GM18873 (cell line): ENCODE results near the gene JOSD1.

Experiments
- ATAC-seq: cut with Tn5 transposase; IDR thresholded peaks from one replicate; pipeline ENCODE4 v1.9.1; 2021; ENCODE audit warnings: mild to moderate bottlenecking, moderate library complexity, moderate number of reproducible peaks; ENCODE audit not compliant: unreplicated experiment, low FRiP score

Gene JOSD1

DNA sequence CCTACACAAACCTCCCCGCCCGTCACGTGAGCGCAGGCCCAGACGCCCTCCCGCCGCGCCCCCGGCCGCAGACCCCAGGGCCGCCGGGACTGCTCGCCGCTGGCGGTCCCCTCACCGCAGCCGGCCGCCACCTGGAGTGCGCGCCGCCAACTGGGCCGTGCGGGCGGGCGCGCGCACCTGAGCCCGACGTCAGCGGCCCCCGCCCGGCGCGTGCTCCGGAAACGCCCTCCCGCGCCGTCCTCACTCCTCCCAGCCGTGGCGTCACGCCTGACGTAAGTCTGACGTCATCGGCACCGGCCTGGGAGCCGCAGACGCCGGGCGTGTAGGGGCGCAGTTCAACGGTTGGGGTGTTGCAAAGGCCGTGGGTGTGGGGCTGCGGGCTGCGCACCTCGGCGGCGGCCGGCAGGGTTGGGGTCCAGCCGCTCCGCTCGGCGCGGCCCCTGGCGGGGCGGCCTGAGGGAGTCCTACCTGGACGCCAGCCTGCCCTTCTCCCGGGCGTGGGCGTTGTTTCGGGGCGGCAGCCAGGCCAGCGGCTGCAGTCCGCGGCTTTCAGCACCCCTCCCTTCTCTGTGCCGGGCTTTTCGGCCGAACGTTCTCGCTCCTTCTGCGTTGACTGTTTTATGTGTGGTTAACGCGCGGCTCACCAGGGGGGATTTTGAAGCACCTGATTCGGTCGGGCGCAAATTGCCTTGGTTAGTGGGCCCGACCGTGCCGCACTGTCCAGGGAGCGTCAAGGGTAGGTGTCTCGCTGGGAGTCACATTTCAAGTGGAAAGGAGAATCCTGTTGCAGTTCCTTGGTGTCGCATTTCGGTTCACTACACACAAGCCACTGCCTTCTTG is at the start of gene JOSD1:
Gene JOSD1, minus strand, starts transcription at position 155 of the 840 bp plus-strand sequence. CDS start 956 bp downstream, outside the sequence.
- ATAC-seq: no peak

DNA sequence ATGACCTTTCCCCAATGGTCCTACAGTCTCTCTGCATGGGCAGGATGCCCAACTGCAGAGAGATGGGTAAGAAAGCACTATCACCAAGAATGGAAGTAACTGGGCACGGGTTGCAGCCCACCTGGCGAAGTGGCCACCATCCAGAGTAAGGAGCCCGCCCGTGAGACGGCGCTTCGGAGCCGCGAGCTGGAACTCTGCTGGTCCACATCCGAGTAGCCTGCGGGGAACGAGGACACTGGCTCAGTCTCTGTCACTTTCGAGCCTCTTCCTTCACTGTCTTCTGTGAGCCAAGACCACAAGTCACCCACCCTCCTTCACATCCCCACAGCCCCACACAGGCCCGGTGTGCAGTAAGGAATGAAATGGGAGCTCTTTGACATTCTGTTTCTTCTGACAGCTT is 49.4 kb upstream of the JOSD1 start:
- ATAC-seq: no peak

DNA sequence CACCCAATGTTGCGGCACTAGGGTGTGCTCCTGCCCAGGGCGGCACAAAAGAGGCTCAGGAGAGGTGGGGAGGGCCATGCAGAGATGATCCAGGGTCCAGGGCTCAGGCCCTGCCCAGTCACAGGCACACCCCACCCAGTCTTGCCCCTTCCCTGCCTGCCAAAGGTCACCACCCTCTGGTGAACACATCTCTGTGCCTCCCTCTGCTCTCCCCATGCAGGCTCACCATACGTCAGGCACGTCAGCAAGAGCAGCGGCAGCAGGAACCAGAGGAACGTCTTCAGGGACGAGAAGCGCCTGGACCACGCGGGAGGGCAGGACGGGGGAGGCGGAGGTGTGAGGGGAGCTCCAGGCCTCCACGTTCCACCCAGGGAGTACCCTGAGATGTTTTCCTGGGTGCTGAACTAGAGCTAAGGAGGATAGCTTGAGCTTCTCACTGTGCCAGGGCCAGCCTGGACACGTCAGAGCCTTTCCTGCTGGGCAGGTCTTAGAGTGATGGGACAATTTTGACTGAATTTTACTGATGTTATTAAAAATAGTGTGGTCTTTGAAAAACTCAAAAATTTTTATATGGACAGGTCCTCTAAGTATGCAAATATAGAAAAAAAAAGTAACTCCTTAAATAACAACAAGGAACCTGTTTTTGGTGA is 47.9 kb upstream of the JOSD1 start:
- ATAC-seq: no peak

DNA sequence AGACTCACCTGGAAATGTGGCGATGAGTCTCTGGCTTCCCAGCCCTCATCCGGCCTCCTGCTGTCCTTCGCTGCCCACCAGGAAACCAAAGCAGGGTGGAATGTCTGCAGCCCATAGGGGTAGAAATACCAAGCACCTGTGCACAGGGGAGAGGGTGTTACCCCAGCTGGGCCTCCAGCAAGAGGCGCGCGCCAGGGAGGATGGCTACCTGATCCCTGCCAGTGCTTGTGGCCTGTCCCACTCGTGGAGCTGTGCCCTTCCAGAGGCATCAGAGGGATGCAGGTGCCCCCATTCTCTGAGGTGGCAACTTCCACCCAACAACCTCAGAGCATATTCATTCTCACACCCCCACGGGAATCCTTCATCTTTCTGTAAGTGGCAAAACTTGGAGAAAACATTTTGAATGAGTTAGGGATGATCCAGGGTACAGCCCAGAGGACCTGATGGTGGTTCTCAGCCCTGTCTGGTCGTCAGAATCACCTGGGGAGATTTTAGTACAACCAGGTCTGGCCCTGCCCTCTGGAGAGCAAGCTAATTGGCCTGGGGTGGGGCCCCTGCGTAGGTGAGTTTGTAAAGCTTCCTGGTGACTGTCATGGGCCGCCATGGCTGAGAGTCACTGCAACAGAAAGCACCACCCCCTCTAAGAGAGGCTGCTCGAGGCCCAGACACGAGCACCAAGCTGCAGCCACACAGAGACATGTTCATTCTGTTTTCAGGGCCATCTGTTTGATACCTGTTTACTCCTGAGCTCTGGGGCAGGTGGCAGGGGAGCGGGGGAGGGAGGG is 45.1 kb upstream of the JOSD1 start:
- no peak for ATAC-seq

DNA sequence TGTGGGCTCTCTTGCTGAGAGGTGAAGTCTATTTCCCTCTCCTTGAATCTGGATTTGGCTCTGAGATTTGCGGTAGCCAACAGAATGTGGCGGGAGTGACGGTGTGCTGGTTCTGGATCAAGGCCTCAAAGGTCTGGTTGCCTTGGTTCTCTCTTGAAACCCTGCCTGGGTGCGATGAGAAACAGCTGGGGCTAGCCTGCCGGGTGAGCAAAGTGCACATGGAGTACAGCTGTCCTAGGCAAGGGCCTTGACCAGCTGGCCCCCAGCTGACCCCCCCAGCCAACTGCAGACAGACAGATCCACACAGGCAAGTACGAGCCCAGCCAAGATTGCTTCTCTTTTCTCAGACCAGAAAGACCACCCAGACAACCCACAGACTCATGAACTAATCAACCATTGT is 44.2 kb upstream of the JOSD1 start:
- no peak for ATAC-seq

DNA sequence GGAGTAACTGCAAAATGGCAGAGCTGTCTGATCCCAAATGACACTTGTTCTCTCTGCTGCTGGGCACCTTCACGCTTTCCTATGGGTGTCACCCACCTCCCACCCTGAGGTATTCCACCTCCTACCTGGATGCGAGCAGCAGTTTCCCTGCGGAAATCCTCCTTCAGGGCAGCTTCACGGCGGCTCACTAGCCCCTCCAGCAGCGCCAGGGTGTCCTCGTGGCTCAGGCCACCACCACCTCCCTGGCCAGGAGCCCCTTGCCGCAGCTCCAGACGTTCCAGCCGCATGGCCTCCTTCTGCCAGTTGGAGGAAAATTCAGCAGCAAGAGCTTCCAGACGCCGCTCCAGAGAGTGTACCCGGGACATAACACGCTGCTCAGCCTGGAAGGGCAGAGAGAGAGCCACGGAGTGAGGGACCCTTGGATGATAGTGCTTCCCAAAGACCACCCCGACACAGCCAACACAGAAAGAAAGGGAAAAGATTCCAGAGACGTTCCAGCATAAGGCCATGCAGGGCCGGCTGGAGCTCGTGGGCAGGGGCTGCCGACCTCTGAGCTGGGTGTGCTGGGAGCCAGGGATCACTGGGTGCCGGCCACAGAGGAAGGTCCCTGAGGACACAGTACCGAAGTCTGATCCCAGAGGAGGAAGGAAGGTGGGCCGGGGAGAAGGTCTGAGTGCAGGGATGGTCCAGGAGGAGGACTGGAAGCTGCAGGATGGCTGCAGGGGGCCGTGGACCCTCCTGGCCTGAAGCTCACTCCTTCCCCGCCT is 41.6 kb upstream of the JOSD1 start:
- no peak for ATAC-seq

DNA sequence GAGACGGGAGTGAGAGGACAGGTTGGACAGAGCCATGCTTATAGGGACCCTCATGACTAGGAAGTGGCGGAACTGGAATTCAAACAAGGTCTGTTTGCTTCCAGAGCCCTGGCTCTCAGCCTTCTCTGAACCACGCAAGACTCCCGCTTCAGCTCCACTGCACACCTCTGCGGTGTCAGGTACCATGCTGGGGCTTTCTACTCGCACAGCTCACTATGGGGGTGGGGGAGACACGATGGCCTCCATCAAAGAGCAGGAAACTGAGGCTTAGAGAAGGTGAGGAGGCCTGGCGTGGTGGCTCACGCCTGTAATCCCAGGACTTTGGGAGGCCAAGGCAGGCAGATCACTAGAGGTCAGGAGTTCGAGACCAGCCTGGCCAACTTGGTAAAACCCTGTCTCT is 40.8 kb upstream of the JOSD1 start:
- ATAC-seq: no peak

DNA sequence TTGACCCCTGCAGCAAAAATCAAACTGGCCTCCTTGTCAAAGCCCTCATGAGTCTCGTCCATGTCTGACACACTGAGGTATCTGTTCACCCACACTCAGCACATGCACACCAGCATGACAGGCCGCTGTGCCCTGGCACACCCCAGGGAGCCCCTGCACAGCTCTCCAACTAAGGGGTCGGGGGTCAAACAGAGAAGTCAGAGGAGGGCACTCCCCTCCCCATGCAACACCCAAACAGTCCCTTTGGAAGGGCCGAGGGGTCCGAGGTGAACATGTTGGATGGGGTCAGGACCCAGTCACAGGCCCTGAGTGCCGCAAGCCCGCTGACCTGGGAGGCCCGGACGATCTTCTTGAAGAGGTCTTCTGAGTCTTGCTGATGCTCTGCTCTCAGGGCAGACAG is 40.4 kb upstream of the JOSD1 start:
- no peak for ATAC-seq

DNA sequence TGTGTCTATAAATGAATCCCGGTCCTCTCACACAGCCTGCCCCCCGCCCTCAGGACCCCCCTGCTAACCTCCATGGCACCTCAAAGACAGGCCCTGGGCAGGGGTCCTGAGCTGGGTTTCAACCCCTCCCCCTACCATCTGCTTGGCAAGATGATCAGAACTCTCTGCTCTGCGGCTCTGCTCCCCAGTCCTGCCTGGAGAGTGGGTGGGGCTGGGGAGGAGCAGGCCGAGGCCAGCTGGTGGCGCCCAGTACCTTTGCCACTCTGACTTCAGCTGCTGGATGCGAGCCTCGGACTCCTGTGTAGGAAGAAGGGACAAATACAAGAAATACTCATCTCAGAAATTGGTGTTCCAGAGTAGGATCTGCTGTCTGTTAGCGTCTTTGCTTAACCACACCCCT is 40.0 kb upstream of the JOSD1 start:
- no peak for ATAC-seq

DNA sequence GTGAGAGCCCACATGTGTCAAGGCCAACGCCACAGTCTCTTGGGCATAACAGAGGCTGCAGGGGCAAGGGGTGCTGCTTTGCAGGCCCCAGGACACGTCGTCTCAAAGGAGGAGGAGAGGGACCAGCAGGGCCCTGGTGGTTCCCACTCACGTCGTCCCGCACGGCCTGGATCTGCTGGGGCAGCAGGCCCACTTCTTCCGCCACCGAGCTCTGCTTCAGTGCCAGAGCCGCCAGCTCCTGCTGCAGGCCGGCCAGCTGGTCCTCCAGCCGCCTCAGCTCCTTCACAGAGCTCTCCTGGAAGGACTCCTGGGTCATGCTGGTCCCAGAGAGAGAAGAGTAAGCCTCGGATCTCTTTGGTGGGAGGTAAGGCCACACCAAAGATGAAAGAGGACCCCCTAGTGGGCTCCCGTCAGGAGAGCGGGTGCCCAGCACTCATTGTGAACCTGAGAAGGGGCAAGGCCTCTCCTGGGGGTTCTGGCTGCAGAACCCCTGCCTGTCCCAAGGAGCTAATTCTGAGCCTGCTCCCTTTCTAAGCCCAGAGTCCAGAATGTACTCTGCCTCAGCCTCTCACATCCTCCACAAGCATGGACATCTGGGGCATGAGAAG is 39.5 kb upstream of the JOSD1 start:
- no peak for ATAC-seq

DNA sequence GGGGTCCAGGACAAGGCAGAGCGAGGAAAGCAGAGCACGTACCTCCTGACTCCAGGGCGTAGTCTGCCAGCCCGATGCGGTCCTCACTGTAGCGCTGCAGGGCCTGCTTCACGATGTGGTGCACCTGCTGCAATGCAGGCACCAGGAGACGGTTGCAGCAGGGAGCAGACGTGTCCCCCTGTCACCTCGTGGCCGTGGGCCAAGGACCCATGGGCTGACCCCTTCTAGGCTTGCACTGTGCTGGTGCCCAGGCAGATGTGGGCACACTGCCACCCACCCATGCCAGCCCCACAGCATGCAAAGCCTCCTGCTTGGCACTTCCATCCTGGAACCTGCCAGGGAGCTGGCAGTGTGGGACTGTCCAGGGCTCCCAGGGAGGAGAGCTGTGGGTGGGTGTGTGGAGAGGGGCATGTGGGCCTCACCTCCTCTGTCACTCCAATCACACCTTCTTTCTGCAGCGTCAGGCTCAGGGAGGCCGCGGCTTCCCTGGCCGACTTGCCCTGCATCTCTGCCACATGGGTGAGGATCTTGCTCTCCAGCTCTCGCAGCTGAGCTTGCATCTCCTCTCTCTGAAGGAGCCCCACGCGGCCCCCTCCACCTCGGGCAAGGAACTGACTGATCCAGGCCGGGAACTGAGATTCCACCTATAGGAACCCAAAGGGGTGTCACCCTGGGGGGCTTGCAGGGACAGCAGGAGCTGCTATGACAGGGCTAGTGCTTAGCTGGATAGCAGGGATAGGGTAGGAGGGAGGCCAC is 38.7 kb upstream of the JOSD1 start:
- no peak for ATAC-seq

DNA sequence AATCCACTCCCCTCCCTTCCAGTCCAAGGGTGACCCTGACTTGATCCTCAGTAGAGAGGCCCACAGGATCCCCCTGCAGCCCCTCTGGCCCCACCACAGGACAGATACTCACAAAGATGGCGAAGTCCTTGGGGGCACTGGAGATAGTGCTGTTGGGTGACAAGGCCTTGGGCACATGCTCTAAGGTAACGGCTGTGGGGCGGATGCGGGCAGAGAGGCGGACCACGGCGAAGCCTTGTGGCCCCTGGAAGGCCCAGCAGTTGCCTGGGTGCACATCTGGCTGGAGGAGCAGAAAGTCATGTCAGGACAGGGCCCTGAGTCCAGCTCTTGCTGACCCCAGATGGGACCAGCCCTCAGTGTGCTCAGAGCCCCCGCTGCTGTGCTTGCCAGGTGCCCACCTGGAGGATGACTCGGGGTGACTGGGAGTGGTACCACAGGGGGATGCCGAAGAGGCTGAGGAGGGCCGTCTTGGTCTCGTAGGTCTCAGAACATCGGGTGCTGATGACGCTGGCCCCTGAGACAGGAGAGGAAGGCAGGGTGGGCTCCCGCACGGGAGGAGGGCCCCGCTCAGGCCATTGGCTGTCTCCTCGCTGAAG is 37.8 kb upstream of the JOSD1 start:
- no peak for ATAC-seq

DNA sequence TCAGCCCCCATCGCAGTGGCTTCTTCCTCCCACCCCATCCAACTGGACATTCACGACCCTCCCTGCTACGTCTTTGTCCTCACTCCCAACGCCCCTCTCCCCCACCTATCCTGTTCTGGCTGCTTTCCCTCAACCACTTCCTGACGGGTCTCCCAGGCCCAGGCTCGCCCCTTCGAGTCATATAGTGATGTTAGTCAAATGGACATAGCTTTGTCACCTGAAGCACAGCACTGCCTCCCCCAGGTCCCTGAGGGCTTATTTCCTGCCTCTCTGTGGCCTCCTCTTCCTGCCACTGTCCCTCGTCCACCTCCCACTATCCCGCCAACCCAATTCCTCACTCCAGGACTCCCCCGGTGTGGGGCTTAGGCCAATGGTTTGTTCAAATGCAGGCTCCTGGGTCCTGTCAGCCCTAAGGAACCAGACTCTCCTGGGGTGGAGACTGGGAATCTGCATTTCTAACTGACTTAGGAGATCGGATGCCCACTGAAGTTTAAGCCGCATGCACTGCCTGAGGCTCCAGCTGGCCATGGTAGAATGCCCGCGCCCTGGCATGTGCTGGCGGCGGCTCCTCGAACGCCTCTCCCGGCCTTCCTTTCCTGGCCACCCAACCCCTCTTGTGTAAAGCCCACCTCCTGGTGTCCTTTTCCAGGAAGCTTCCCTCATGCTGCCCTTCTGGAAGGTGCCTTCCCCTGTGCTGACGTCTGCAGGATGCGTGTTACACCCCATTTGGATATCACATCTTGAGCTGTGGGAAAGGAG is 36.7 kb upstream of the JOSD1 start:
- ATAC-seq: no peak

DNA sequence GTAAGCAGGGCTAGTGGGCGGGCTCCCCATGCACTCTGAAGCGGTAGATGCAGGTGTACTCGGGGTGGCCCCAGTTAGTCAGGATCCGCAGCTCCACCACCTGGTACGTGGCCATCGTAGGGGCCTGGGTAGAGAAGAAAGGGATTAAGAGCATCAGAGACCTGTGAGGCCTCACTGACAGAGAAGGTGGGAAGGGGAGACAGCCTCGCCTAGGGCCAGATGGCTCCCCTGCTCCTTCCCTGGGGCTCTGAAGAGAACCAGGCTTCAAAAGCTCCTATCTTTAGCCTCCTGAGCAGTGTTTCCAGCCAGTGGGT is 35.5 kb upstream of the JOSD1 start:
- ATAC-seq: no peak

DNA sequence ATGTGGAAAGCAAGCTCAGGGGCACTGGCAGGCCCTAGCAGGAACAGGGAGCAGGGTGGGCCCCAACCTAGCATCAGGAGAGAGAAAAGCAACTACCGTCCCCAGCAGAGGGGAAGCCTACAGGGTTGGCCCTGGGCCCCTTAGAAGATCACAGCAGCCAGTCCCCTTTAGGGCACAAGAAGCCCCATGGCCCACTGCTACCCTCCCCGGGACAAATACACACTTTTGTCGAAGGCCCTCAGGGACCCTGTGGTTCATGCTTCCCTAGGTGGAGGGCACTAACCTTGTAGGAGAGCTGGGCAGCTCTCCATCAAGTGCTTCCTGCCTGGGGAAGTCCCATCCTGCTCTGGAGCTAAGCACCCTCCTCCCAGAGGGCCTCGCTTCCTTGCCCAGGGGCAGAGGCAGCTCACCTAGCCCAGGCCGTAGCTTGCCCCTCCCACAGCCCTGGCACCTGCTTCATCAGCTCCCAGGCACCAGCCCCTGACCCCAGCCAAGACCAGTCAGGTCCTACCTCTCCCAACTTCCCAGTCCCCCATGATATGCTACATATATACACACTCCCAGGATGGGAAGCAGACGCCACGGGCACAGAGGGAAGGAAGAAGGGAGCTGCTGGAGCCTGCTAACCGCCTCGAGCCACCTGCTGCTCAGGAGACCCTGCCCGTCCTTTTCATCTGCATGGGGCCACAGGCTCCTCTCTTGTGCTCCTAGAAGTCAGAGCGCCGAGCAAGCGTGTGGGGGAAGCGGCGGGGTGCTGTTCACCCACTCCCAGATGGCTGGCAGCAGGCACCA is 34.9 kb upstream of the JOSD1 start:
- no peak for ATAC-seq

DNA sequence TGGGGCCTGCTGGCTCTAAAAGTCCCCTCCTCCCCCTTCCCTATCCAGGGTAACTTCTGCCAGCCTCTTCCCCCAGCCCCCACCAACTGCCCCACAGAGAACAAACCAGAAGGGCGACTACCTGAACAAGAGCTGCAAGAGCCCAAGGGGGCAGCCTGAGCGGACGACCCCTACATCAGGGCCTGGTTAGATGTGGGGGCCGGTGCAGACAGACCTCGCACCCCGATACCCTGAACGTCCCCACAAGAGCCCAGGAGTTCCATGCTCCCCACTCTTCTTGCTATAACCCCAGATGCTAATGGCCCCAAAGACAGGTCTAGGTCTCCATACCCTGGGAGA is 34.4 kb upstream of the JOSD1 start:
- no peak for ATAC-seq

DNA sequence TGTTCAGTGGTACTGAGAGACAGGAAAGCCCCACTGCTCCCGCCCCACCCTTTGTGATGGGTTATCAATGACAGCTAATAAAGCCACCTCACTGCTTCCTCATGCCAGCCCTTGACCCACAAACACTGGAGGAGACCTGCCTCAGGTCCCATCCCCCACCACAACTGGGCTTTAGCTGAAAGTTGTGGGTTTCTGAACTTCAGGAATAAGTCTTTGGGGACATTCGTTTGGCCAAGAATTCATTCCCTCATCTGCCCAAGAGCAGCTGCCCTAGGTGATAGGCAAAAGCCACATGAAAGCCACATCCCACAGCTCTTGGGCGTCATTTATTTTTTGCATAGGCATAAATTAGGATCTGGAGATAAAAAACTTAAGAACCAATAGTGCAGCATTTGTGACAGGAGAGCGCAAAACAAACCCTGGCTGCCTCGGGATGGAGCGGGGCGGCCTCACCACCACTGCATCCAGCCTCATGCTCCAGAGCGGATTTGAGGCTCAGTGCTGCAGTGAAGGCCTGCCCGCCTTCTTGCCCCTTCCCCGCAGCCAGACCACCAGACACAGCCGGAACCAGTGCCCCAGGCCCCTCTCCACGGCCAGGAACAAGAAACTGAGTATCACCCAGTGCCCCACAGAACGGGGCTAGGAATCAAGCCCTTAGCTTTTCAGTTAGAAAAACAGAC is 33.8 kb upstream of the JOSD1 start:
- no peak for ATAC-seq
